GM12873 (cell line): ENCODE measurements around the gene CD247.

Source experiments
- CTCF ChIP-seq: IDR thresholded peaks from 2 replicates; pipeline ENCODE4 v1.5.1; 2012; ENCODE audit warnings: low read depth, mild to moderate bottlenecking, moderate library complexity, low read length, control low read depth; ENCODE audit not compliant: insufficient read depth; ENCODE audit errors: missing control alignments

Gene CD247

GRCh38 chr1:167392200-167392696 lies 126.1 kb downstream of the CD247 start:
- no peak for TF ChIP-seq CTCF

- TF ChIP-seq CTCF, result no peak
Measured at GRCh38 chr1:167388976-167389375, 129.4 kb downstream of the CD247 start.

GRCh38 chr1:167387251-167387910 lies 130.9 kb downstream of the CD247 start:
- no peak for TF ChIP-seq CTCF
